GM19351 (cell line): ENCODE results near the gene HIP1R.
"Not testable (repeated sequence)": the region's sequence is repeated elsewhere in the genome, so short reads cannot be mapped to it uniquely, and the experiment has no call there.

ENCODE experiments used
- ATAC-seq: cut with Tn5 transposase; IDR thresholded peaks from one replicate; pipeline ENCODE4 v1.9.1; 2021; ENCODE audit warnings: mild to moderate bottlenecking, moderate library complexity; ENCODE audit not compliant: unreplicated experiment

The HIP1R gene

DNA sequence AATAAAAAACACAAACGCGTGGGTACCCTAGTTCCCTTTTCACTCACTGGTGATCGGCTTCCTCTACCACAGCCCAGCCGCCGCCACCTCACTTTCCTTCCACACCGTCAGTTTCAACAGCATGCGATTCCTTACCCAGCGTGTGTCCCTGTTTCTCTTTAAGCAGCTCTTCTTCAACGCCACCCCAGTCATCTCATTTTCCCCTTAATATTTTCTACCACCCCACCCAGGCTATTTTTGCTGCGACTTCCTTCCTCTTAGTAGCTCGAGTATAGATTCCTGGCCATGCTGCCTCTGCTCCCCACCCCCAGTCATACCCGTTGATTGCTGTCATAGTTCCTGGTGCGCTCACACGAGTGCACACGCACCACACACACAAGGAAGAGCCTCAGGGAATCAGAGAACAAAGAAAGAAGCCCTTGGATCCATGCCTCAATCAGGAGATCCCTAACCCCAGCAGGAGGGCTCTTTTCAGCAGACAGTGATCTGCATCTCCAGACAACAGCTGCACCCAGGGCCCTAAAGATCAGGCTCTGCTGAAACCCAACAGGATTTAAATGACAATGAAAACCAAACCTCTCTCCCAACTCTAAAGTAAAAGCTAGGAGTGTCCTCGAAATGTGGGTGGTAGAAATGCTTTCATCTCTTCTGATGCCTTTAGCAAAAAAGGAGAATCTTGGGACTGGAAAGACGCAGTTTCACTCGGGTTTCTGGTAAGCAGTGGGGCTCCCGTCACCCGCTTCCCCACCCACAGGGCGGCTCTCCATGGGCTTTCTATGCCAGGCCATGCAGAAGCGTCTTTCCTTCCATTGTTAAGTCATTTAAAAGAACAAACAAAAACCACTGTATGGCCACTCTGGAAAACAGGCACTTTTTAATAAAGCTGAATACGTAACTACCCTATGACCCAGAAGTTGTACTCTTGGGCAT, 36.9 kb downstream of the HIP1R start:
- ATAC-seq: peak; percentile 62

DNA sequence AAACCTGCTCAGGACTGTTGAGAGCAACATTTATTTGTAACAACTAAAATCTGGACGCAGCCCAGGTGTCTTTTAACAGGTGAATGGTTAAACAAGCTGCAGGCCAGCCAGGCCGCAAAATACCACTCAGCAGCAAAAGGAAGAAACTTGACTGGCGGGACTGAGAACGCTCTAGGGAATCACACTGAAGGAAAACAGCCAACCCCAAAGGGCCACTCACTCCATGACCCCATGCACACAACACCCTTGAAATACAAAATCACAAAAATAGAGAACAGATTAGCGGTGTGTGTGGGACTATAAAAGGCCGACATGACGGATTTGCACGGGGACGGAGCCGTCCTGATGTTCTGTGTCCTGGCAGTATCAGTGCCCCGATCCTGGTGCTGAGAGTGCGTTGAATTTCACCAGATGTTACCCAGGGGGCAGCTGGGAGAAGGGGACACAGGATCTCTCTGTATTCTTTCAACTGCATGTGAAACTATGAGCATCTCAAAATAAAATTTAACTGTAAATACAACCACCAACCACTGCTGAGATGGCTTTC, 37.6 kb downstream of the HIP1R start:
- ATAC-seq: no peak

- ATAC-seq: no peak
Observed at GRCh38 chr12:122873540-122873939, 38.3 kb downstream of the HIP1R start.

DNA sequence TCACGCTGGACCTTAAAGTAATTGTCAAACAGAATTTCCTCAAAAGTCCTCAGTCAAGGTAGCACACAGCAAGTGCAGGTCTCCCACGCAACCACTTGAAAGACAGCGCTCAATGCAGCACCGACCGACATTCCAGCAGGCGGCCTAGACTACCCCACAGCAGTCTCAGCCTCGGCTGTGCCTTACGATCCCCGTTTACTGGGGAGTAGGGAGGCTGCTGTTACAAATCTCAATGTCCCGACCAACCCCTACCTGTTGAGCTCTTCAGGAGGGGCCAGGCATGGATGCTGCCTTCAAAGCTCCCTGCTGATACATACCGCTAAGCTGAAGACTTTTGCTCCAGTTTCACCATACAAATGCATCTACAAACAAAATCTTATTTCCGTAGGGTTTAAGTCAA, 38.8 kb downstream of the HIP1R start:
- ATAC-seq: no peak

GRCh38 chr12:122875590-122876220, 40.4 kb downstream of the HIP1R start:
- no peak for ATAC-seq

- ATAC-seq: not testable (repeated sequence)
Observed at GRCh38 chr12:122876281-122876680, 41.0 kb downstream of the HIP1R start.

DNA sequence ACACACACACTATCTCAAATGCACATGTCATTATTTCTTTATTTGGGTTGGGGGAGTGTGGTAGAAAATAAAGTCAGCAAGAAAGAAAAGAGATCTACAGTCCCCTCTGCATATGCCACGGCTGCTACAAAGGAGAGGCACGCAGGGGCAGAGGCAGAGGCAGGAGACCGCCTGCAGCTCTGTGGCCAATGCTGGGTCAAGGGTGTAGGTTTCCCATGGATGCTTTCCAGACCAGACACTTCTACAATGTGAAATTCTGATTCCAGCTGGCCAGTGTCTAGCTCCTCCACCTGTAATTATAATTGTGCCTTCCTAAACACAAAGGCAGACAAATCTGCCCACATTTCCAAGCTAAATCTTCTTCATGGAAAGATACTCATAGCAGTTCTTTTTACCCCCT, 41.5 kb downstream of the HIP1R start:
- no peak for ATAC-seq

DNA sequence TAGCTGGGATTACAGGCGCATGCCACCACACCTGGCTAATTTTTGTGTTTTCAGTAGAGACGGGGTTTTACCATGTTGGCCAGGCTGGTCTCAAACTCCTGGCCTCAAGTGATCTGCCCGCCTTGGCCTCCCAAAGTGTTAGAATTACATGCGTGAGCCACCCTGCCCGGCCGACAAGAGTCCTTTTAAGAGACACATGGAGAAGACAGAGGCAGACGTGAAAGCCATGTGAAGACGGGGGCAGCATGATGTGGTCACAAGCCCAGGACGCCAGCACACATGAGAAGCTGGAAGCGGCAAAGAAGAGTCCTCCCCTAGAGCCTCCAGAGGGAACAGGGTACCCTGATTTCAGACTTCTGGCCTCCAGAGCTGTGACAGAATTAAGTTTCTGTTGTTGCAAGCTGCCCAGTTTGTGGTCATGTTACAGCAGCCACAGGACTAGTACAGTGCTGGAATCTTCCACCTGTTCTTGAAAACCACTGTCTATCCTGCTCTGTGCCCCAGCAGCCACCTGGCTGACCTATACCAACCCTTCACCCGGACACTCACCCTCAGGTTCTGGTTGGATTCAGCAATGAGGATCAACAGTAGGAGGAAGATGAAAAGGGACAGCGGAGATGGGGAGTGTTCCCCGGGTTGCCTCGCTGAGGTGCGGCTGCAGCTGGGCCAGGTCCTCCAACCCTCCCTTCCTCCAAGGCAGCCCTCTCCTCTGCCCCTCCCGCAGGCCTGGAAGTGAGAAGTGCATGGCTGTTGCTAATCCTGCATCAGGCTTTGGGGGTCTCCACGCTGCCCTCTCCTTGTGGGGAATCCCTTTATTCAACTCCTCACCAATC, 43.7 kb downstream of the HIP1R start:
- no peak for ATAC-seq

DNA sequence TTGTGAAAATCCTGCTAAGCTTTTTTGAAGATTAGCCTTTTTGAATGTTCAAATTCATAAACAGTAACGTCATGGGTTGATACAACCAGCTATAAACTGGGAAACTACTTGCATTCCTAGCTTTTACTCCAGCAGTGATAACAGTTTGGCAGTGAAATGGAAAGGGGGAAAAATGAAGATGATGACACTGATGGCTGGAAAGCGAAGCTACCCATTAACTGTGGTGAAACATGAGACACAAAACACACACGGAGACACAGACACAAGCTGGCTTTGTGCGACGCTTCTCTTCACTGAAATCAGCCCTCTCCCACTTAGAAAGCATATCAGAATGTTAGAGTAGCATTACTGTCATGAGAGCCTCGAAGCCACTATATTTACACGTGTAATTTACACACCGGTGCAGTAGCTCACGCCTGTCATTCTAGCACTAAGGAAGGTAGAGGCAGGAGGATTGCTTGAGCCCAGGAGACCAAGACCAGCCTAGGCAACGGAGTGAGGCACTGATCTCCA, 45.0 kb downstream of the HIP1R start:
- ATAC-seq: no peak

DNA sequence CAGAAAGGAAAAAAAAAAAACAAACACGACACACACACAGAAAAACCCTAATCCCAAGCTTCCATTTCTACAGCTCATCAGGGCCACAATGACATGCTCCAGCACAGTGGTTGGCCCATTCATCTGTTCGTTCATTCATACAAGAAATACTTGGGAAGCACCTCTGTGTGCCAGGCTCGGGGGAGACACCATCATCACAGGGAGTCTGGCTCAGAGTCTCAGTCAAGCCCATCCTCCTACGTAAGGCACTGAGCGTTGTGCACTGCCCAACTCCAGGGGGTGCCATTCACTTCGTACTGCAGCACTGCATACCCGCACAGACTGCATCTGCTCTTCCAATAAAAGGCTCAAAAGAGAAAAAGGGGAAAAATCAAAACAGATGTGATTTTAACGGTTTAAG, 45.4 kb downstream of the HIP1R start:
- no peak for ATAC-seq

- ATAC-seq: no peak
Observed at GRCh38 chr12:122882908-122883558, 47.8 kb downstream of the HIP1R start.

DNA sequence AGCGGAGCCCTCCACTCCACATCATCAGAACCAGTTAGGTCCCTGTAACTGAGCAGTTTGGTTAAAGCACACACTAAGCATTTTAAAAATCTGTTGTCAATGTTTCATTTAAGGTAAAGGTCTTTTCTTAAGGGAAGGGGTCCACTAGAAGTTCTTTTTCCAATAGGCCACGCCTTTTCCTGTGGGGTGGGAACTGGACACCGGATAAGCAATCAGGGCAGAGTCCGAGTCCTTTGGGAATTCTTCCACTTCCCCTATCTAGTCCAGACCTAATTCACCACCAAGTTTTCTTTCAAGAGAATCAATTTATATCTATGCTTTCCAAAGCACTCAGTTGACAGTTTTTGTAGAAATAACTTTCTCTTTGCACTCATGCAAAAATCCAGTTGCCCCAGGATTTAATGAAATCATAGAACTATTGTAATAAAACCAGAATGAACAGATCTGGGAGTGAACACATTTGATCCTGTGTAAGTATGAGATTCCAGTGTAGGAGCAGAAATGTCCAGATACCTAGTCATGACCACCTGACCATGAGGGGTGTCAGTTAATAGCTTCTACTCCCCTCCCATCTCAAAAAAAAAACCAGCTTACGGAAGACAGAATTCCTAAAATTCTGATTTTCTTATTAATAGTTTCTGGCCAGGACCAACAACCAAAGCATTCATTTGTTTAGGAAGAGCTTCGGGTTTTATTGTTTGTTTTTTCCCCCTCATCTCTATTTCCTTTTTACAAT, 49.0 kb downstream of the HIP1R start:
- ATAC-seq: no peak

- no peak for ATAC-seq
Observed at GRCh38 chr12:122884860-122885259, 49.6 kb downstream of the HIP1R start.

GRCh38 chr12:122886161-122886560, 50.9 kb downstream of the HIP1R start:
- ATAC-seq: no peak

DNA sequence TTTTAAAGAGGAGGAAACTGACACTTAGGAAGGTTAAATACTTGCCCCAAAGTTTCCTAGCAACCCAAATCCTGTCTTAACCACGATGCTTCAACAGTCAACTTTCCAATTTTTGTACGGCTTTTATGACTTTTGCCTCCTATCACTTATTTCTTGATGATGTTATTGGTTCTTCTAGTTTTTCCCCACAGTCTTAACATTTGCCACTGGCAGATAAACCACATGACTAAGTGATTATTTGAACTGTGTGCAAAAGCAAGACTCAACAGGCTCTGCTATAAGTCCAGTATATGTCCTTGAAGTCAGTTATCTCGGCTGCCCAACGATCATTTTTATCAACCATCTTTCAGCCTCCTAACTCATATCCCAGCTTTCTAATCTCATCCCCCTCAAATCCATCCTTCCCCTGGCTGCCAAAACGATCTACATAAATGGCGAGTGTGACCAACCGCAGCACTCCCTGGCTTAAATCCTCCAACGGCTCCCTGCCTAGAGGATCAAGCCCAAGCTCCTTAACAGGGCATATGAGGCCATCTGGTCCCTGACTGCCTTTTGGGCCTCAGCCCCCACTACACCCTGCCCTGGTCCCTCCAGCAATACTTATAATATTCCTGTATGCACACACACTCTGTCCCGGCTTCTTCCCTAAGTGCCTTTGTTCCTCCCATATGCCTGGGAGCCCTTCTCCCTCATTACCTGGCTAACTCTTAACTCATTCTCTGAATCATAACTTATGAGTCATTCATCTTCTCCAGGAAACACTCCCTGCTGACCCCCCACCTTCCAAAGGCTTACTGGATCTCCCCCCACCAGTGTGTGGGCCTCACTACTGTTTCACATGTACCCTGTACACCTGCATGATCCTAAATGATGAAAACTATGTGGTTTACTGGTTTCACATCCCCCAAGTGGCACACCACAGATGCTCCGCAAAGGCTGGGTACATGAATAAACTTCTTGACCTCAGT, 51.9 kb downstream of the HIP1R start:
- peak; percentile 70 for ATAC-seq

- peak; percentile 25 for ATAC-seq
Observed at GRCh38 chr12:122887819-122888212, 52.6 kb downstream of the HIP1R start.

GRCh38 chr12:122888232-122888752, 53.0 kb downstream of the HIP1R start:
- ATAC-seq: no peak

GRCh38 chr12:122889761-122890520, 54.7 kb downstream of the HIP1R start:
- no peak for ATAC-seq
